Progenitor cell of endocrine pancreas (in vitro differentiated cells): ENCODE measurements around the gene ALPI. TPM values are rescaled to one million over a fixed set of nuclear protein-coding genes. Genes with fewer than 3 reads are reported as not detected.
"Not testable (repeated sequence)": the region's sequence is repeated elsewhere in the genome, so short reads cannot be mapped to it uniquely, and the experiment has no call there.

ENCODE experiments used
- DNase-seq: peaks from one replicate; pipeline ENCODE4 v3.0.0; 2021; ENCODE audit warnings: low spot score; ENCODE audit not compliant: unreplicated experiment
- H3K27ac Mint-ChIP-seq: 2 replicates; pipeline ENCODE4 v1.8.0; 2021; ENCODE audit warnings: mild to moderate bottlenecking, moderate library complexity, mixed read lengths
- H3K27me3 Mint-ChIP-seq: 2 replicates; pipeline ENCODE4 v1.8.0; 2021; ENCODE audit warnings: mixed read lengths
- H3K36me3 Mint-ChIP-seq: 2 replicates; pipeline ENCODE4 v1.8.0; 2022; ENCODE audit warnings: mixed read lengths; ENCODE audit not compliant: insufficient read depth
- H3K4me1 Mint-ChIP-seq: 2 replicates; pipeline ENCODE4 v1.8.0; 2021; ENCODE audit warnings: low read depth, mixed read lengths
- H3K4me3 Mint-ChIP-seq: 2 replicates; pipeline ENCODE4 v1.8.0; 2021; ENCODE audit warnings: low read depth, mild to moderate bottlenecking, moderate library complexity, mixed read lengths
- H3K9me3 Mint-ChIP-seq: 2 replicates; pipeline ENCODE4 v1.8.0; 2021; ENCODE audit warnings: low read depth, mixed read lengths
- total RNA-seq: library from RNA; stranded (reverse); gene quantifications from 2 replicates; pipeline ENCODE4 v1.2.1, GENCODE V29; 2021
- TF ChIP-seq, protein P1 (sequence below): fragments of 200-600 bp; sonication (generic); IDR thresholded peaks from one replicate; pipeline ENCODE4 v1.5.0; 2021; ENCODE audit warnings: antibody characterized with exemption, mild to moderate bottlenecking; ENCODE audit not compliant: unreplicated experiment

ALPI gene
- total RNA-seq, 1 donor from 2014 or later, result not detected

DNA sequence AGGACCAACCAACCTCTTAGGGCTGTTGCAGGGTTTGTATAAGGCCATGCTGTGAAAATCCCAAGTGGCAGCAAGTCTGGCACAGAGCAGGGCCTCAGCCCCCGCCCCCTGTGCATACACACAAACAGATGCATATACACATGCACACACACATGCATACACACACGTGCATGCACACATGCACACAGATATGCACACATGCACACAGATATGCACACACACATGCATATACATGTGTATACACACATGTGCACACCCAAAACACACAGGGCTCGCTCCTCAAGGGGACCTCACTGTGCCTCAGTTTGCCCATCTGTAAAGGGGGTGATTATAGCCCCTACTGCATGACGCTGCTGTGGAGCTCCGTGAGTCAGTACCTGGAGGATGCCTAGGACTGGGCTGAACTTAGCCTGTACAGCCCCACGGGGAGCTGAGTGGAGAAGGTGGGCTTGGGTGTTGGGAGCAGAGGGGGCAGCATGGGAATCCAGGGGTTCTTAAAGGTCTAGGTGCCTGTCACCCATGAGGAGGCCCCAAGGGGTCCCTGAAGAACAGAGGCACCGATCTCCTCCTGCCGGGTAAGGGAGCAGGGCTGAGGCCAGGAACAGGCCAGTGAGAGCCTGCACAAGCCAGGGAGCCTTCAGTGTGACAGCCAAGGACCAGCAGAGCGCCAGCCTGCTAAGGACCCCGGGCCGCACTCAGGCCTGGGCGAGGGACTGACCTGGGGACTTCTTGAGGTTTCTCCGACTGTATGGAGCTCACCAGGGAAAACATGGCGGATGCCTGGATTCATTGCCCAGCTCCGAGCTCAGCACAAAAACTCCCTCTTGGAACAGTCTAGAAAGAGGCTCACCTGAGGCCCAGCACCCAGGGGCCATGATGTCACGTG lies 24.0 kb upstream of the ALPI start:
- DNase-seq, result no peak
- Mint-ChIP-seq H3K27ac (no peak overlapping the region), H3K27me3 (peaks cover 5% of the 10 kb centered on the region), H3K4me1 (no peaks in the 10 kb centered on the region), H3K9me3 (no peaks in the 10 kb centered on the region), H3K4me3 (no peak overlapping the region), H3K36me3 (no peaks in the 10 kb centered on the region)
- TF ChIP-seq, protein P1, sequence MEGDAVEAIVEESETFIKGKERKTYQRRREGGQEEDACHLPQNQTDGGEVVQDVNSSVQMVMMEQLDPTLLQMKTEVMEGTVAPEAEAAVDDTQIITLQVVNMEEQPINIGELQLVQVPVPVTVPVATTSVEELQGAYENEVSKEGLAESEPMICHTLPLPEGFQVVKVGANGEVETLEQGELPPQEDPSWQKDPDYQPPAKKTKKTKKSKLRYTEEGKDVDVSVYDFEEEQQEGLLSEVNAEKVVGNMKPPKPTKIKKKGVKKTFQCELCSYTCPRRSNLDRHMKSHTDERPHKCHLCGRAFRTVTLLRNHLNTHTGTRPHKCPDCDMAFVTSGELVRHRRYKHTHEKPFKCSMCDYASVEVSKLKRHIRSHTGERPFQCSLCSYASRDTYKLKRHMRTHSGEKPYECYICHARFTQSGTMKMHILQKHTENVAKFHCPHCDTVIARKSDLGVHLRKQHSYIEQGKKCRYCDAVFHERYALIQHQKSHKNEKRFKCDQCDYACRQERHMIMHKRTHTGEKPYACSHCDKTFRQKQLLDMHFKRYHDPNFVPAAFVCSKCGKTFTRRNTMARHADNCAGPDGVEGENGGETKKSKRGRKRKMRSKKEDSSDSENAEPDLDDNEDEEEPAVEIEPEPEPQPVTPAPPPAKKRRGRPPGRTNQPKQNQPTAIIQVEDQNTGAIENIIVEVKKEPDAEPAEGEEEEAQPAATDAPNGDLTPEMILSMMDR, result no peak

- Mint-ChIP-seq H3K36me3 (no peaks in the 10 kb centered on the region), H3K27ac (no peak overlapping the region), H3K27me3 (peaks cover 9% of the 10 kb centered on the region), H3K4me1 (no peaks in the 10 kb centered on the region), H3K4me3 (no peak overlapping the region), H3K9me3 (no peaks in the 10 kb centered on the region)
- no peak for DNase-seq
- TF ChIP-seq, protein P1, result peak; percentile 24
These were observed 23.3 kb upstream of the ALPI start for GRCh38 chr2:232432598-232433184.

DNA sequence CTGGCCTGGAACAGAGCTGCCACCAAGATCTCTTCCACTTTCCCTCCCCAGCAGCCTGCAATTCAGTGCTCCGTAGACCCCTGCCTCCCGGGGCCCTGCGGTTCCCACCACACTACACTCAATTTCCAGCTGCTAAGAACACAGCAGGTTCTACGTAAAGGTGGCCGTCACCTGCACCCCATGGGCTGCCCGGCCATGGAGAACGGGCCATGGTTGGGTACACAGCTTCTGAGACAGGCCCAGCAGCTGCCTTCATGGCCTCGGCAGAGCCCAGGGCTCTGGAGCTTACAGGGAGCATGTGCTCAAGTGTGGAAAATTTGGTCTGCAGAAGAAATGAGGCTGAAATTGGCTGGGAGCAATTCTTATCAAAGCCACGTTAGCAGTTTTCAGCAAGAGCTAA lies 22.3 kb upstream of the ALPI start:
- H3K9me3 Mint-ChIP-seq, H3K27ac Mint-ChIP-seq, DNase-seq, H3K4me3 Mint-ChIP-seq, H3K4me1 Mint-ChIP-seq, H3K36me3 Mint-ChIP-seq: not testable (repeated sequence)
- peaks cover 15% of the 10 kb centered on the region for H3K27me3 Mint-ChIP-seq

GRCh38 chr2:232434091-232434490 lies 21.9 kb upstream of the ALPI start:
- TF ChIP-seq, protein P1, result no peak
- no peaks in the 10 kb centered on the region for H3K36me3 Mint-ChIP-seq
- H3K4me1 Mint-ChIP-seq, result no peaks in the 10 kb centered on the region
- H3K27ac Mint-ChIP-seq, result no peak overlapping the region
- H3K4me3 Mint-ChIP-seq, result no peak overlapping the region
- DNase-seq, result no peak
- peaks cover 15% of the 10 kb centered on the region for H3K27me3 Mint-ChIP-seq
- H3K9me3 Mint-ChIP-seq, result no peaks in the 10 kb centered on the region

- Mint-ChIP-seq H3K4me1 (no peaks in the 10 kb centered on the region), H3K36me3 (no peaks in the 10 kb centered on the region), H3K4me3 (no peak overlapping the region), H3K9me3 (no peaks in the 10 kb centered on the region), H3K27ac (no peak overlapping the region), H3K27me3 (peaks cover 15% of the 10 kb centered on the region)
- TF ChIP-seq, protein P1, result no peak
- no peak for DNase-seq
These were observed 21.2 kb upstream of the ALPI start for GRCh38 chr2:232434563-232435374.
